Tibial artery (tissue), 4 donors: ENCODE measurements around the gene LSAMP.

ENCODE experiments used
- DNase-seq, 2 donors: peaks; one replicate each; pipeline ENCODE4 v3.0.0-alpha.2; 2019
- H3K27ac ChIP-seq, 2 donors: fragments of 200-600 bp; sonication (generic) in 1 of 2; 1 replicate in 1 of 2; 2 replicates in 1 of 2; pipeline ENCODE4 v1.5.1; 2018 to 2019; ENCODE audit warnings: mild to moderate bottlenecking in 1 of 2
- H3K27me3 ChIP-seq, 2 donors: fragments of 200-600 bp; sonication (generic) in 1 of 2; one replicate each; pipeline versions ENCODE4 v1.5.1 to v1.6.0; 2016 to 2019
- H3K36me3 ChIP-seq, 3 donors: fragments of 200-600 bp; sonication (generic) in 2 of 3; one replicate each; pipeline ENCODE4 v1.5.1; 2016 to 2019; ENCODE audit warnings: mild to moderate bottlenecking in 2 of 3
- H3K4me1 ChIP-seq, 4 donors: fragments of 200-600 bp; sonication (generic) in 2 of 4; 1 replicate in 3 of 4; 2 replicates in 1 of 4; pipeline ENCODE4 v1.5.1; 2016 to 2019
- H3K4me3 ChIP-seq, 2 donors: fragments of 200-600 bp; sonication (generic) in 1 of 2; 1 replicate in 1 of 2; 2 replicates in 1 of 2; pipeline ENCODE4 v1.5.1; 2018 to 2019; ENCODE audit warnings: mild to moderate bottlenecking in 2 of 2
- H3K9me3 ChIP-seq, 3 donors: fragments of 200-600 bp; sonication (generic) in 1 of 3; one replicate each; pipeline ENCODE4 v1.5.1; 2016 to 2019
- intact Hi-C: fragments of 100-400 bp; cut with DNase I; formaldehyde crosslinking; loops from one replicate; pipeline ENCODE4 v1.15.0; 2023; ENCODE audit warnings: low total_unique reads
- TF ChIP-seq, protein P1 (sequence below), 2 experiments: fragments of 200-600 bp in 1 of 2; fragments of 450-650 bp in 1 of 2; IDR thresholded peaks; one replicate each; pipeline ENCODE4 v1.5.1; 2017 to 2019; ENCODE audit warnings: antibody characterized with exemption in 2 of 2, mild to moderate bottlenecking in 1 of 2, moderate library complexity in 1 of 2

Gene LSAMP

DNA sequence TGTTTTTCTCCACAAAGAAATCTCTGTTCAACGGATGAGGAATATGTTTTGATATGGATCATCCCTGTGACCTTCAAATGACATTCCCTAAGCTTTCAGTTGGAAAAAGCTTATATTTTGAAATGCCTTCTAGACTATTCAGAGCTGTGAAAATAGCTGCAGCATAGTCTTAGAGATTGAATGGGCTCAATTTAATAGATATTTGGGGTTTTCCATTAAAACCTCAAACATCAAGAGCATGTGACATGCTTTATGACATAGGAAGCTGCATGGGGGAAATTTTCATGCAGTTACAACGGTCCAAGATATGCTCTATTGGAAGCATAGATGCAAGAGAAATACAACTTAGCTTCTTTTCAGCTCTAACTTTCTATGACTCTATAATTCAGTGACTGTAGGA, 102.8 kb downstream of the LSAMP start:
- Histone ChIP-seq H3K4me1 (no peaks in the 10 kb centered on the region), H3K36me3 (no peaks in the 10 kb centered on the region), H3K9me3 (no peaks in the 10 kb centered on the region), H3K27me3 (no peaks in the 10 kb centered on the region), H3K27ac (no peak overlapping the region), H3K4me3 (no peak overlapping the region)
- no peak for DNase-seq
- intact Hi-C loops, result no loop called here
- TF ChIP-seq, protein P1, sequence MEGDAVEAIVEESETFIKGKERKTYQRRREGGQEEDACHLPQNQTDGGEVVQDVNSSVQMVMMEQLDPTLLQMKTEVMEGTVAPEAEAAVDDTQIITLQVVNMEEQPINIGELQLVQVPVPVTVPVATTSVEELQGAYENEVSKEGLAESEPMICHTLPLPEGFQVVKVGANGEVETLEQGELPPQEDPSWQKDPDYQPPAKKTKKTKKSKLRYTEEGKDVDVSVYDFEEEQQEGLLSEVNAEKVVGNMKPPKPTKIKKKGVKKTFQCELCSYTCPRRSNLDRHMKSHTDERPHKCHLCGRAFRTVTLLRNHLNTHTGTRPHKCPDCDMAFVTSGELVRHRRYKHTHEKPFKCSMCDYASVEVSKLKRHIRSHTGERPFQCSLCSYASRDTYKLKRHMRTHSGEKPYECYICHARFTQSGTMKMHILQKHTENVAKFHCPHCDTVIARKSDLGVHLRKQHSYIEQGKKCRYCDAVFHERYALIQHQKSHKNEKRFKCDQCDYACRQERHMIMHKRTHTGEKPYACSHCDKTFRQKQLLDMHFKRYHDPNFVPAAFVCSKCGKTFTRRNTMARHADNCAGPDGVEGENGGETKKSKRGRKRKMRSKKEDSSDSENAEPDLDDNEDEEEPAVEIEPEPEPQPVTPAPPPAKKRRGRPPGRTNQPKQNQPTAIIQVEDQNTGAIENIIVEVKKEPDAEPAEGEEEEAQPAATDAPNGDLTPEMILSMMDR (IDR thresholded peaks at IDR 0.05), result no peak

DNA sequence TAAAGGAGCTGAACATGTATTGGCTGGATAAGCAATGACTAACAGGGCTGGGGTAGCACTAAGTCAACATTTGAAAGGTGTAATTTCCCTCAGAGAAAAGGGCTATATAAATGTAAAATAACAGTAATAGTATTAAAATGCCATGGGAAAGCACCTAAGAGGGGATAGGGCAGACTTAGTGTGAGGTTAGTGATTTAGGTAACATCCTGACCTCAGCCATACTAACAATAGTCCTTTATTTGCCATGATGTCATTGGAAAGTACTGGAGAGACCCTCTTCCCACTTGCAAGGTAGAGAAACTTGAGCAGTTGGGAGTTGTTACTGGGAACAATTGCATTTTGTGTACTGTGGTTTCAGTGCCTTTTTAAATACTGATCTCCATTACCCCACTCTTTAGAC, 103.4 kb downstream of the LSAMP start:
- no peaks in the 10 kb centered on the region for H3K27me3 ChIP-seq
- no peak for DNase-seq
- H3K9me3 ChIP-seq, result no peaks in the 10 kb centered on the region
- no peak overlapping the region for H3K27ac ChIP-seq
- intact Hi-C loops, result no loop called here
- H3K36me3 ChIP-seq, result no peaks in the 10 kb centered on the region
- TF ChIP-seq, protein P1 (IDR thresholded peaks at IDR 0.05), result no peak
- H3K4me3 ChIP-seq, result no peak overlapping the region
- no peaks in the 10 kb centered on the region for H3K4me1 ChIP-seq

DNA sequence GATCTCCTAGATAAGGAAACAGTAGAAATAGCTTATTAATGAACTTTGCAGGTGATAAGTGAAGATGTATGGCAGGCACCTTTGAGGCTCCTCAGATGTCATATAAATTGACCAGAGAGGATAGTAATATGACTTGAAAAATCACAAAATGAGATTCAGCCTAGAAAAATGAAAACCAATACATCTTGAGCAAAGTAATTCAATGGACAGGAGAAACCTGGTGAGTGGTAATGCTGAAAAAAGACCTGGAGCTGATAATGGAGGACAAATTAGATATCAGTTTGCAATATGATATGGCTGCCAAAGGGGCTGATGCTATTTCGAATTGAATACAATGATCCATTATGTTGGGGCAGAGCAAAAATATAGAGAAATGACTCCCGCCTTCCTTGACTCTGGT, 103.9 kb downstream of the LSAMP start:
- TF ChIP-seq, protein P1 (IDR thresholded peaks at IDR 0.05), result no peak
- H3K27me3 ChIP-seq, result no peaks in the 10 kb centered on the region
- intact Hi-C loops, result no loop called here

DNA sequence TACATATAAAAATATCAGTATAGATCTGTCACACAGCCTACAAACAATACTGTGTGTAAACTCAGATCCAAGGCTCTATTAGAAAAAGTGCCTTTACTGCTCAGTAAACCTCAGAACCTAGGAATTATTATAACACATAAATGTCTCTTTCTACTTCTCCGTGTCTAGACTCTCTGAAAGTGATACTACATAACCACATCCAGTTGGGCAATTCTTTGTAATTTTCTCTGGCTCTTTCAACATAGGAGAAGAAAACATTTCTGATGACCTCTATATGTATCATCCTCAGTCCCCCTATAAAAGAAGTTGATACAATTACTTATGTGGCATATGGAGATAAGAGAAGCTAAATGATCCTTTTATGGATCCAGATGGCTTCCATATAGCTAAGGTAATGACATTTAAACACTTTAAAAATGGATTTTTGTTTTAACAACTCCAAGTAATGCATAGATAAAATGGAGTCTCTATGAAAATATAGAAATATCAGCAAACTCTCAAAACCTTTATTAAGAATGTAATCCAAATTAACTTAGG, 104.5 kb downstream of the LSAMP start:
- TF ChIP-seq, protein P1 (IDR thresholded peaks at IDR 0.05), result no peak
- H3K4me3 ChIP-seq, result no peak overlapping the region
- no peak overlapping the region for H3K27ac ChIP-seq
- no peaks in the 10 kb centered on the region for H3K4me1 ChIP-seq
- no peaks in the 10 kb centered on the region for H3K9me3 ChIP-seq
- intact Hi-C loops, result no loop called here
- no peaks in the 10 kb centered on the region for H3K27me3 ChIP-seq
- DNase-seq, result no peak
- H3K36me3 ChIP-seq, result no peaks in the 10 kb centered on the region

More for the DNA sequence above, 103.9 kb downstream of the LSAMP start:
- no peaks in the 10 kb centered on the region for H3K36me3 ChIP-seq
- no peak for DNase-seq
- no peaks in the 10 kb centered on the region for H3K9me3 ChIP-seq
- H3K27ac ChIP-seq, result no peak overlapping the region
- no peaks in the 10 kb centered on the region for H3K4me1 ChIP-seq
- H3K4me3 ChIP-seq, result no peak overlapping the region

DNA sequence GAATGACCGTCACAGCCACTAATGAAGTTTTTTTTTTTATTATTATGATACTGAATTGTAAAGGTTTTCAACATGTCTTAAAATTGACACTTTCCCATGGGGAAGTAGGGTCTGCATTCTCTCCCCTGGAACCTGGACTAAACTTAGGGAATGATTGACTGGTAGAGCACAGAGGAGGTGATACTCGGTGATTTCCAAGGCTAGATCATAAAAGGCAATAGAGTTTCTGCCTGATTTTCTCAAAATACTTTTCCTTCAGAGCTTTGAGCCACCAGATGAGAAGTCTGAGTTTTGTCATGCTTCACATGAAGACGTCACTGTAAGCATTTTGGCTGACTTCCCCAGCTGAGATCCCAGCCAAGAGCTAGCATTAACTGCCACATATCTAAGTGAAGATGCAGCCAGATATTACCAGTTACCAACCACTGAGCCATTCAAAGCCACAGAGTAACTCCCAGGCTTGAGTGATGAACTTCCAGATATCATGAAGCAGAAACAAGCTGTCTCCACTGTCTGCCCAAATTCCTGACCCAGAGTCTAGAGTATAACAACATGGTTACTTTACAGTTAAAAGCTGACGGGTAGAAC, 105.8 kb downstream of the LSAMP start:
- intact Hi-C loops, result no loop called here
- Histone ChIP-seq H3K36me3 (no peaks in the 10 kb centered on the region), H3K4me3 (no peak overlapping the region), H3K27me3 (no peaks in the 10 kb centered on the region), H3K4me1 (no peaks in the 10 kb centered on the region), H3K27ac (no peak overlapping the region), H3K9me3 (no peaks in the 10 kb centered on the region)
- TF ChIP-seq, protein P1 (IDR thresholded peaks at IDR 0.05), result no peak
- DNase-seq, result no peak

DNA sequence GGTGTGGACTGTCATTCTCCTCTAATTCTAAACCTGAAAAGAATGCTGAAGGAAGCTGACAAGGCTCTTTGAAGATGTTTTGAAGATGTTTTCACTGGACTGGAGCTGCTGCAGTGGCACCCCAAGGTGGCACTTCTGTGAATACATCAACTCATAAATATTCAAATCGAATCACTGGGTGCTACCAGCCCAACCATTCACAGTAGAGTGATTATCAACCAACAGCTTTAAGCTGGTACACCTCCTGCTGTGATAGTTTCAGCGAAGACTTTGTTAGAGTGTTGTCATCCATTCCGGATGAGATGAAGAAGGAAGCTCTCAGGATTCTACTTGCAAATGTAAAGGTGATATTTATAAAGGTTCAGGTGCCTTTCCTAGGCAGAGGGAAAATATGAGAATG, 106.6 kb downstream of the LSAMP start:
- intact Hi-C loops, result no loop called here
- Histone ChIP-seq H3K27me3 (no peaks in the 10 kb centered on the region), H3K9me3 (no peaks in the 10 kb centered on the region), H3K4me1 (no peaks in the 10 kb centered on the region), H3K36me3 (no peaks in the 10 kb centered on the region), H3K4me3 (no peak overlapping the region), H3K27ac (no peak overlapping the region)
- DNase-seq, result no peak
- TF ChIP-seq, protein P1 (IDR thresholded peaks at IDR 0.05), result no peak
